K562 (cell line): ENCODE data around the gene TMEM217. TPM values are rescaled to one million over a fixed set of nuclear protein-coding genes. Genes with fewer than 3 reads are reported as not detected.

ENCODE experiments used
- BCL6 ChIP-seq: fragments of 250-450 bp; sonication (Bioruptor Pico); IDR thresholded peaks from 2 replicates; pipeline ENCODE4 v1.4.0; 2020
- CBFB ChIP-seq: sonication (generic); formaldehyde crosslinking; IDR thresholded peaks from 2 replicates; pipeline ENCODE4 v1.4.0; 2020; ENCODE audit warnings: mild to moderate bottlenecking, missing genetic modification reagents
- CBX2 ChIP-seq: fragments of 200-600 bp; sonication (generic); IDR thresholded peaks from one replicate; pipeline ENCODE4 v1.6.1; 2012; ENCODE audit warnings: mild to moderate bottlenecking, low read length, inconsistent platforms; ENCODE audit not compliant: insufficient read depth, poor library complexity, severe bottlenecking
- DACH1 ChIP-seq: fragments of 450-650 bp; IDR thresholded peaks from 2 replicates; pipeline ENCODE4 v1.6.1; 2018; ENCODE audit not compliant: partially characterized antibody
- E2F6 ChIP-seq, 2 experiments: IDR thresholded peaks; 2 replicates each; pipeline ENCODE4 v1.6.1; 2011; ENCODE audit warnings: borderline replicate concordance in 1 of 2, control low read depth in 1 of 2, low read depth in 1 of 2, low read length in 1 of 2, mild to moderate bottlenecking in 1 of 2, mixed read lengths in 1 of 2, moderate library complexity in 1 of 2; ENCODE audit not compliant: insufficient read depth in 1 of 2, insufficient read length in 1 of 2, poor library complexity in 1 of 2, severe bottlenecking in 1 of 2; ENCODE audit errors: extremely low read depth in 1 of 2
- EWSR1 ChIP-seq: fragments of 450-650 bp; IDR thresholded peaks from 2 replicates; pipeline ENCODE4 v1.6.1; 2018; ENCODE audit warnings: borderline replicate concordance, mild to moderate bottlenecking, low read depth, moderate library complexity; ENCODE audit not compliant: partially characterized antibody
- GABPB2 ChIP-seq: fragments of 250-450 bp; sonication (Bioruptor Pico); conservative IDR thresholded peaks from 2 replicates; pipeline ENCODE4 v1.5.1; 2021; ENCODE audit warnings: mild to moderate bottlenecking
- HIVEP1 ChIP-seq: fragments of 250-450 bp; sonication (Bioruptor Pico); IDR thresholded peaks from 2 replicates; pipeline ENCODE4 v1.4.0; 2020; ENCODE audit warnings: mild to moderate bottlenecking
- KAT8 ChIP-seq: fragments of 450-650 bp; IDR thresholded peaks from 2 replicates; pipeline ENCODE4 v1.6.1; 2016; ENCODE audit warnings: low read depth, mild to moderate bottlenecking
- KLF16 ChIP-seq: IDR thresholded peaks from 2 replicates; pipeline ENCODE4 v1.6.1; 2016; ENCODE audit warnings: antibody characterized with exemption
- MCM3 ChIP-seq: fragments of 450-650 bp; IDR thresholded peaks from 2 replicates; pipeline ENCODE4 v1.6.1; 2016
- MTA1 ChIP-seq: fragments of 450-650 bp; IDR thresholded peaks from 2 replicates; pipeline ENCODE4 v1.6.1; 2017; ENCODE audit warnings: borderline replicate concordance
- MXI1 ChIP-seq: IDR thresholded peaks from 2 replicates; pipeline ENCODE4 v1.6.1; 2011; ENCODE audit warnings: low read depth, mild to moderate bottlenecking, improper control_type of control experiment, low read length
- RBM25 ChIP-seq: fragments of 200-400 bp; formaldehyde crosslinking; IDR thresholded peaks from 2 replicates; pipeline ENCODE4 v1.6.1; 2018; ENCODE audit warnings: low read length, low read depth, moderate library complexity; ENCODE audit not compliant: severe bottlenecking
- SP2 ChIP-seq: IDR thresholded peaks from 2 replicates; pipeline ENCODE4 v1.6.1; 2011; ENCODE audit warnings: mild to moderate bottlenecking, low read depth, low read length, moderate library complexity; ENCODE audit not compliant: poor library complexity, severe bottlenecking; ENCODE audit errors: extremely low read depth
- ZNF395 ChIP-seq: fragments of 200-800 bp; sonication (Bioruptor generic); IDR thresholded peaks from 2 replicates; pipeline ENCODE4 v1.6.1; 2017; ENCODE audit warnings: missing genetic modification characterization, missing compliant biosample characterization
- ZNF644 ChIP-seq: fragments of 200-800 bp; sonication (Bioruptor generic); IDR thresholded peaks from 2 replicates; pipeline ENCODE4 v1.6.1; 2016; ENCODE audit warnings: low read depth, missing genetic modification characterization, missing compliant biosample characterization
- ZNF707 ChIP-seq: fragments of 250-450 bp; sonication (Bioruptor Pico); conservative IDR thresholded peaks from 2 replicates; pipeline ENCODE4 v1.8.0; 2022; ENCODE audit warnings: inconsistent platforms, mild to moderate bottlenecking, moderate library complexity
- polyA plus RNA-seq, 8 experiments: library from polyadenylated mRNA; depleted of rRNA in 4 of 8; stranded (reverse) in 5 of 8; unstranded in 3 of 8; fragments of >200 nt; fragmentation: Nextera tagmentation in 2 of 8; fragmentation: Illumina TruSeq in 1 of 8; extraction: Ambion mirVana in 2 of 8; extraction: Trizol in 1 of 8; gene quantifications; 2 replicates each; pipeline versions ENCODE4 v1.2.1 to v1.2.3, GENCODE V29; 2011 to 2014; ENCODE audit warnings: inconsistent platforms in 1 of 8, missing spikeins in 1 of 8
- total RNA-seq, 7 experiments: library from RNA; depleted of rRNA in 6 of 7; stranded (reverse); fragments of >200 nt in 6 of 7; fragmentation: Illumina TruSeq in 2 of 7; extraction: Trizol in 2 of 7; gene quantifications; 2 replicates each; pipeline versions ENCODE4 v1.2.1 to v1.2.3, GENCODE V29; 2011 to 2021; ENCODE audit warnings: low replicate concordance in 1 of 7
- TF ChIP-seq, protein P1 (sequence below): sonication (generic); formaldehyde crosslinking; IDR thresholded peaks from 2 replicates; pipeline ENCODE4 v1.8.1; 2022; ENCODE audit warnings: missing genetic modification reagents
- TF ChIP-seq, protein P2 (sequence below), 2 experiments: fragments of 450-650 bp; IDR thresholded peaks; 2 replicates each; pipeline ENCODE4 v1.6.1; 2016
- TF ChIP-seq, protein P3 (sequence below): fragments of 250-450 bp; sonication (Bioruptor Pico); IDR thresholded peaks from 2 replicates; pipeline ENCODE4 v1.5.0; 2020; ENCODE audit warnings: mild to moderate bottlenecking

TMEM217 gene
- total and polyA plus RNA-seq, 9 of the 15 experiments (the other 6 are each of a cell fraction or from before 2014, with no cell fraction given): 1.3 to 8.0 (median 1.9) TPM

- TF ChIP-seq, protein P1, sequence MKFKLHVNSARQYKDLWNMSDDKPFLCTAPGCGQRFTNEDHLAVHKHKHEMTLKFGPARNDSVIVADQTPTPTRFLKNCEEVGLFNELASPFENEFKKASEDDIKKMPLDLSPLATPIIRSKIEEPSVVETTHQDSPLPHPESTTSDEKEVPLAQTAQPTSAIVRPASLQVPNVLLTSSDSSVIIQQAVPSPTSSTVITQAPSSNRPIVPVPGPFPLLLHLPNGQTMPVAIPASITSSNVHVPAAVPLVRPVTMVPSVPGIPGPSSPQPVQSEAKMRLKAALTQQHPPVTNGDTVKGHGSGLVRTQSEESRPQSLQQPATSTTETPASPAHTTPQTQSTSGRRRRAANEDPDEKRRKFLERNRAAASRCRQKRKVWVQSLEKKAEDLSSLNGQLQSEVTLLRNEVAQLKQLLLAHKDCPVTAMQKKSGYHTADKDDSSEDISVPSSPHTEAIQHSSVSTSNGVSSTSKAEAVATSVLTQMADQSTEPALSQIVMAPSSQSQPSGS (CRISPR knock-in tag): no peak
- TF ChIP-seq MXI1 (no peak), CBX2 (no peak), ZNF644 (no peak), SP2 (no peak), HIVEP1 (no peak), MCM3 (no peak), KLF16 (no peak), ZNF707 (CRISPR knock-in tag) (no peak), GABPB2 (no peak), CBFB (CRISPR knock-in tag) (no peak), E2F6 (IDR thresholded peaks at IDR 0.05; ENCODE audit: borderline replicate concordance in 1 of 2, extremely low read depth in 1 of 2, insufficient read depth in 1 of 2, insufficient read length in 1 of 2, low read depth in 1 of 2, low read length in 1 of 2, poor library complexity in 1 of 2, severe bottlenecking in 1 of 2) (peak in 1 of 2 experiments; percentile 39), KAT8 (no peak), ZNF395 (no peak), DACH1 (no peak), MTA1 (no peak), BCL6 (CRISPR knock-in tag) (no peak), EWSR1 (no peak), RBM25 (no peak)
- TF ChIP-seq, protein P2, sequence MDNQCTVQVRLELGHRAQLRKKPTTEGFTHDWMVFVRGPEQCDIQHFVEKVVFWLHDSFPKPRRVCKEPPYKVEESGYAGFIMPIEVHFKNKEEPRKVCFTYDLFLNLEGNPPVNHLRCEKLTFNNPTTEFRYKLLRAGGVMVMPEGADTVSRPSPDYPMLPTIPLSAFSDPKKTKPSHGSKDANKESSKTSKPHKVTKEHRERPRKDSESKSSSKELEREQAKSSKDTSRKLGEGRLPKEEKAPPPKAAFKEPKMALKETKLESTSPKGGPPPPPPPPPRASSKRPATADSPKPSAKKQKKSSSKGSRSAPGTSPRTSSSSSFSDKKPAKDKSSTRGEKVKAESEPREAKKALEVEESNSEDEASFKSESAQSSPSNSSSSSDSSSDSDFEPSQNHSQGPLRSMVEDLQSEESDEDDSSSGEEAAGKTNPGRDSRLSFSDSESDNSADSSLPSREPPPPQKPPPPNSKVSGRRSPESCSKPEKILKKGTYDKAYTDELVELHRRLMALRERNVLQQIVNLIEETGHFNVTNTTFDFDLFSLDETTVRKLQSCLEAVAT (IDR thresholded peaks at IDR 0.05): peak; percentile 7 to 89; a peak in 2 of 4 replicates
- TF ChIP-seq, protein P3, sequence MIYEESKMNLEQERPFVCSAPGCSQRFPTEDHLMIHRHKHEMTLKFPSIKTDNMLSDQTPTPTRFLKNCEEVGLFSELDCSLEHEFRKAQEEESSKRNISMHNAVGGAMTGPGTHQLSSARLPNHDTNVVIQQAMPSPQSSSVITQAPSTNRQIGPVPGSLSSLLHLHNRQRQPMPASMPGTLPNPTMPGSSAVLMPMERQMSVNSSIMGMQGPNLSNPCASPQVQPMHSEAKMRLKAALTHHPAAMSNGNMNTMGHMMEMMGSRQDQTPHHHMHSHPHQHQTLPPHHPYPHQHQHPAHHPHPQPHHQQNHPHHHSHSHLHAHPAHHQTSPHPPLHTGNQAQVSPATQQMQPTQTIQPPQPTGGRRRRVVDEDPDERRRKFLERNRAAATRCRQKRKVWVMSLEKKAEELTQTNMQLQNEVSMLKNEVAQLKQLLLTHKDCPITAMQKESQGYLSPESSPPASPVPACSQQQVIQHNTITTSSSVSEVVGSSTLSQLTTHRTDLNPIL (CRISPR knock-in tag): peak; percentile 31; the same call in 1 of the 2 replicates
Measured at GRCh38 chr6:37171201-37171969, 86.6 kb downstream of the TMEM217 start (continued).
